Stomach smooth muscle (tissue), 2 donors: ENCODE measurements around the gene OTX1.

ENCODE experiments used
- H3K27ac ChIP-seq: one replicate; pipeline ENCODE4 v1.7.0; 2013; ENCODE audit warnings: mild to moderate bottlenecking, low read length, inconsistent platforms
- H3K27me3 ChIP-seq, 2 donors: one replicate each; pipeline ENCODE4 v1.7.0; 2013; ENCODE audit warnings: low read length in 2 of 2; ENCODE audit not compliant: insufficient read depth in 2 of 2, control insufficient read depth in 1 of 2
- H3K36me3 ChIP-seq, 2 donors: one replicate each; pipeline ENCODE4 v1.7.0; 2013; ENCODE audit warnings: low read length in 2 of 2; ENCODE audit not compliant: control insufficient read depth in 2 of 2, insufficient read depth in 2 of 2
- H3K4me1 ChIP-seq: one replicate; pipeline ENCODE4 v1.7.0; 2013; ENCODE audit warnings: low read length; ENCODE audit not compliant: control insufficient read depth, insufficient read depth
- H3K4me3 ChIP-seq, 2 donors: one replicate each; pipeline ENCODE4 v1.7.0; 2013; ENCODE audit warnings: low read length in 2 of 2
- H3K9ac ChIP-seq, 2 donors: one replicate each; pipeline ENCODE4 v1.7.0; 2013; ENCODE audit warnings: low read length in 2 of 2, mild to moderate bottlenecking in 1 of 2
- H3K9me3 ChIP-seq, 2 donors: one replicate each; pipeline ENCODE4 v1.7.0; 2013; ENCODE audit warnings: low read length in 2 of 2; ENCODE audit not compliant: control insufficient read depth in 2 of 2
- donor health status: healthy.
- donor health status: Pancreatic carcinoma.

OTX1 gene

GRCh38 chr2:63092401-63092800 is 41.8 kb downstream of the OTX1 start:
- Histone ChIP-seq H3K4me3 (no peak overlapping the region), H3K27me3 (no peaks in the 10 kb centered on the region), H3K9me3 (no peaks in the 10 kb centered on the region), H3K36me3 (no peaks in the 10 kb centered on the region), H3K27ac (no peak overlapping the region), H3K9ac (no peak overlapping the region), H3K4me1 (no peaks in the 10 kb centered on the region)

- Histone ChIP-seq H3K9me3 (no peaks in the 10 kb centered on the region), H3K27ac (no peak overlapping the region), H3K36me3 (no peaks in the 10 kb centered on the region), H3K27me3 (no peaks in the 10 kb centered on the region), H3K9ac (no peak overlapping the region), H3K4me1 (no peaks in the 10 kb centered on the region), H3K4me3 (no peak overlapping the region)
These were observed 42.2 kb downstream of the OTX1 start for GRCh38 chr2:63092857-63093256.

- Histone ChIP-seq H3K27me3 (no peaks in the 10 kb centered on the region), H3K9me3 (no peaks in the 10 kb centered on the region), H3K27ac (no peak overlapping the region), H3K9ac (no peak overlapping the region), H3K4me1 (no peaks in the 10 kb centered on the region), H3K4me3 (no peak overlapping the region), H3K36me3 (no peaks in the 10 kb centered on the region)
These were observed 42.9 kb downstream of the OTX1 start for GRCh38 chr2:63093502-63093901.

- H3K4me3 ChIP-seq = no peak overlapping the region
- no peaks in the 10 kb centered on the region for H3K9me3 ChIP-seq
- no peaks in the 10 kb centered on the region for H3K27me3 ChIP-seq
- no peak overlapping the region for H3K9ac ChIP-seq
- no peaks in the 10 kb centered on the region for H3K4me1 ChIP-seq
- no peaks in the 10 kb centered on the region for H3K36me3 ChIP-seq
- H3K27ac ChIP-seq = no peak overlapping the region
These were observed 45.9 kb downstream of the OTX1 start for GRCh38 chr2:63096491-63096890.

GRCh38 chr2:63099032-63099431 is 48.4 kb downstream of the OTX1 start:
- H3K27me3 ChIP-seq = no peaks in the 10 kb centered on the region
- no peaks in the 10 kb centered on the region for H3K4me1 ChIP-seq
- peaks cover 0 to 4% of the 10 kb centered on the region in 2 donors for H3K9me3 ChIP-seq
- H3K4me3 ChIP-seq = no peak overlapping the region
- H3K27ac ChIP-seq = no peak overlapping the region
- H3K9ac ChIP-seq = no peak overlapping the region
- H3K36me3 ChIP-seq = no peaks in the 10 kb centered on the region

- Histone ChIP-seq H3K9me3 (peaks cover 3 to 16% of the 10 kb centered on the region in 2 donors), H3K27ac (no peak overlapping the region), H3K4me1 (no peaks in the 10 kb centered on the region)
These were observed 51.3 kb downstream of the OTX1 start for GRCh38 chr2:63101954-63102353.

GRCh38 chr2:63104482-63104881 is 53.9 kb downstream of the OTX1 start:
- Histone ChIP-seq H3K27ac (no peak overlapping the region), H3K27me3 (no peaks in the 10 kb centered on the region), H3K4me1 (no peaks in the 10 kb centered on the region), H3K4me3 (no peak overlapping the region), H3K9me3 (peaks cover 3 to 16% of the 10 kb centered on the region in 2 donors), H3K9ac (no peak overlapping the region), H3K36me3 (no peaks in the 10 kb centered on the region)

More at GRCh38 chr2:63101954-63102353, 51.3 kb downstream of the OTX1 start:
- Histone ChIP-seq H3K4me3 (no peak overlapping the region), H3K9ac (no peak overlapping the region), H3K36me3 (no peaks in the 10 kb centered on the region), H3K27me3 (no peaks in the 10 kb centered on the region)
